GM12878 (cell line): ENCODE measurements around the gene IVD. TPM values are rescaled to one million over a fixed set of nuclear protein-coding genes. Genes with fewer than 3 reads are reported as not detected.

Experiments
- ATAC-seq: fragments of 200-7000 bp; cut with Tn5 transposase; 3 replicates; pipeline ENCODE4 v1.9.1; 2020; ENCODE audit warnings: mild to moderate bottlenecking, moderate library complexity
- BruUV-seq: library from RNA; stranded (reverse); fragments of 400-500 nt; replicated peaks from 2 replicates; lab custom pipeline; 2021; lab: Mats Ljungman, UMichigan
- CTCF ChIA-PET: fragments of 300-600 bp; sonication (Branson Sonifier 250); formaldehyde crosslinking; extraction: SDS; loops from one replicate; lab custom pipeline; 2021; ENCODE audit warnings: inconsistent platforms; lab: Yijun Ruan, JAX
- POLR2A ChIA-PET: fragments of 350-600 bp; formaldehyde crosslinking; extraction: SDS; loops from one replicate; lab custom pipeline; 2021; ENCODE audit warnings: inconsistent platforms; lab: Charles Lee
- RAD21 ChIA-PET: fragments of 300-600 bp; sonication (Branson Sonifier 250); formaldehyde crosslinking; loops from one replicate; lab custom pipeline; 2023; ENCODE audit warnings: antibody characterized with exemption; ENCODE audit not compliant: unreplicated experiment; lab: Charles Lee
- SMC1A ChIA-PET: fragments of 300-600 bp; sonication (Branson Sonifier 250); formaldehyde crosslinking; loops from one replicate; lab custom pipeline; 2023; ENCODE audit not compliant: unreplicated experiment, uncharacterized antibody; lab: Charles Lee
- DNase-seq: peaks from one replicate; pipeline ENCODE4 v3.0.0-alpha.2; 2011; ENCODE audit warnings: low read depth, low spot score
- FAIRE-seq: peaks from 3 replicates; lab custom pipeline; 2011; peaks lifted over from hg19 to GRCh38; lab: Jason Lieb, UNC
- H2AFZ ChIP-seq: 2 replicates; pipeline ENCODE4 v1.6.0; 2011; ENCODE audit warnings: low read depth, low read length, control low read depth; ENCODE audit not compliant: control insufficient read depth
- H3K27ac ChIP-seq: 2 replicates; pipeline ENCODE4 v1.5.1; 2011; ENCODE audit warnings: control low read depth; ENCODE audit not compliant: control insufficient read depth, insufficient read depth
- H3K27me3 ChIP-seq, 2 experiments: replicated peaks in 1 of 2; 2 replicates each; pipeline versions ENCODE4 v1.6.0 to v1.6.1; 2011; ENCODE audit warnings: low read length in 1 of 2; ENCODE audit not compliant: control insufficient read depth in 2 of 2, insufficient read depth in 2 of 2
- H3K36me3 ChIP-seq, 2 experiments: 2 replicates each; pipeline ENCODE4 v1.5.1; 2011; ENCODE audit warnings: low read length in 1 of 2; ENCODE audit not compliant: control insufficient read depth in 2 of 2, insufficient read depth in 2 of 2
- H3K4me1 ChIP-seq: 2 replicates; pipeline ENCODE4 v1.6.1; 2011; ENCODE audit warnings: mild to moderate bottlenecking, low read length, moderate library complexity, mixed read lengths; ENCODE audit not compliant: control insufficient read depth, insufficient read depth
- H3K4me2 ChIP-seq: 2 replicates; pipeline ENCODE4 v1.6.0; 2011; ENCODE audit warnings: control low read depth; ENCODE audit not compliant: control insufficient read depth, insufficient read depth
- H3K4me3 ChIP-seq: fragments of 200-600 bp; sonication (generic); 2 replicates; pipeline ENCODE4 v1.5.1; 2016
- H3K79me2 ChIP-seq: 2 replicates; pipeline ENCODE4 v1.6.0; 2011; ENCODE audit warnings: low read length; ENCODE audit not compliant: control insufficient read depth, insufficient read depth
- H3K9ac ChIP-seq: 2 replicates; pipeline ENCODE4 v1.8.0; 2011; ENCODE audit warnings: low read length, control low read depth, mixed read lengths; ENCODE audit not compliant: control insufficient read depth, insufficient read depth
- H3K9me3 ChIP-seq: replicated peaks from 3 replicates; pipeline ENCODE4 v1.5.1; 2011; ENCODE audit warnings: mild to moderate bottlenecking, low read length; ENCODE audit not compliant: control insufficient read depth, insufficient read depth
- H4K20me1 ChIP-seq: 2 replicates; pipeline ENCODE4 v1.6.0; 2011; ENCODE audit not compliant: control insufficient read depth, insufficient read depth
- GABPA ChIP-seq: IDR thresholded peaks from 2 replicates; pipeline ENCODE4 v1.6.1; 2014; ENCODE audit warnings: antibody characterized with exemption, low read depth, mild to moderate bottlenecking, inconsistent platforms
- NR2C2 ChIP-seq: IDR thresholded peaks from 2 replicates; pipeline ENCODE4 v1.6.1; 2011; ENCODE audit warnings: borderline replicate concordance, low read depth; ENCODE audit not compliant: control insufficient read depth, insufficient read length
- RBBP5 ChIP-seq: fragments of 200-600 bp; sonication (generic); conservative IDR thresholded peaks from 2 replicates; pipeline ENCODE4 v1.6.1; 2016
- ZSCAN29 ChIP-seq: fragments of 450-650 bp; IDR thresholded peaks from 2 replicates; pipeline ENCODE4 v1.6.1; 2017; ENCODE audit warnings: mild to moderate bottlenecking, moderate library complexity
- WGBS: methylation state at CpG from one replicate; pipeline ENCODE4 v1.1.6; 2016; ENCODE audit warnings: low lambda C conversion rate; ENCODE audit not compliant: insufficient replicate concordance, insufficient coverage; ENCODE audit errors: missing lambda C conversion rate; 5-methylcytosine and 5-hydroxymethylcytosine counted together
- in situ Hi-C: fragments of 300-500 bp; cut with MboI; formaldehyde crosslinking; loops from 9 replicates; pipeline ENCODE4 v1.14.3; 2018; ENCODE audit warnings: mixed read lengths
- intact Hi-C: fragments of 100-400 bp; cut with micrococcal nuclease; formaldehyde crosslinking; loops from one replicate; pipeline ENCODE4 v1.14.2; 2022; ENCODE audit not compliant: unreplicated experiment
- polyA plus RNA-seq, 11 experiments: library from polyadenylated mRNA; depleted of rRNA in 4 of 11; unstranded in 6 of 11; stranded (reverse) in 5 of 11; fragments of >200 nt; fragmentation: Nextera tagmentation in 4 of 11; fragmentation: Illumina TruSeq in 1 of 11; extraction: Ambion mirVana in 4 of 11; extraction: Trizol in 1 of 11; gene quantifications; 1 replicate in 1 of 11; 2 replicates in 10 of 11; pipeline versions ENCODE4 v1.2.1 to v1.2.3, GENCODE V29; 2011 to 2016; ENCODE audit warnings: inconsistent platforms in 2 of 11, missing spikeins in 2 of 11, low read depth in 1 of 11
- total RNA-seq, 4 experiments: library from RNA; depleted of rRNA in 3 of 4; stranded (reverse); fragments of >200 nt in 3 of 4; fragmentation: Illumina TruSeq in 1 of 4; extraction: Trizol in 1 of 4; gene quantifications; 2 replicates each; pipeline versions ENCODE4 v1.2.1 to v1.2.3, GENCODE V29; 2013 to 2021
- TF ChIP-seq, protein P1 (sequence below): fragments of 450-650 bp; IDR thresholded peaks from 2 replicates; pipeline ENCODE4 v1.6.1; 2017; ENCODE audit warnings: mild to moderate bottlenecking

IVD gene
- total and polyA plus RNA-seq, 10 of the 15 experiments (the other 5 are each of a cell fraction or from before 2014, with no cell fraction given), result 5.3 to 59.8 (median 45.7) TPM

DNA sequence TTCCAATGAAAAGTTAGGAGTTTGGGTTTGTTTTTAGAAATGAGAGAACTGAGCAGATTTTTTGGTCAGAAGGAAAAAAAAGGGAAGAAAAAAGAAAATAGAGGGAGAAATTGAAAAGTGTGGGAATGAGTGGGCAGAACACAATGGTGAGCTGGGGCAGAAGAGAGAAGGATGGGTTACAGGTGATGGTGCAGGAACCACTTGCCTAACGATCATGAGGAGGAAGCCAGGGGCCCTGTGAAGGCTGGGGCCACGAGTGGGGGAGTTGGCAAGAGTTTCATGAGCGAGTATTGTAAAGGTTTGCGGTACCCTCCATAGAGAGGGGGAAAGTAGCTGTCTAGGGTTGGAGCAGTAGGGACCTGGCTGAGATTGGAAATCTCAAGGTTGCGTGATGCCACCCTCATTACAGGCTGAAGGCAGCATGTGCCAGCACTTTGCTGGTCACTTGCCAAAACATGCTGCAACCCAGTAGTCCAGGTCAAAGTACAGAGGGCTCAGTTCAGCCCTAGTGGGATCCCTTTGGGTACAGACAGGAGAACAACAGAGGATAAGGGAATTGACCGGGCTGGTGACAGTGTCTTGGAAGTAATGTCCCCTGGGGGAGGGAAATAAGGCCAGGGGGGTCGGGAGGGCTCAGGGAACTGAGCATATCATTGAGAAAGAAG lies 6.6 kb downstream of the IVD start:
- TF ChIP-seq GABPA, result no peak
- no peak for TF ChIP-seq NR2C2
- no peak for TF ChIP-seq ZSCAN29
- TF ChIP-seq RBBP5, result no peak
- TF ChIP-seq, protein P1, sequence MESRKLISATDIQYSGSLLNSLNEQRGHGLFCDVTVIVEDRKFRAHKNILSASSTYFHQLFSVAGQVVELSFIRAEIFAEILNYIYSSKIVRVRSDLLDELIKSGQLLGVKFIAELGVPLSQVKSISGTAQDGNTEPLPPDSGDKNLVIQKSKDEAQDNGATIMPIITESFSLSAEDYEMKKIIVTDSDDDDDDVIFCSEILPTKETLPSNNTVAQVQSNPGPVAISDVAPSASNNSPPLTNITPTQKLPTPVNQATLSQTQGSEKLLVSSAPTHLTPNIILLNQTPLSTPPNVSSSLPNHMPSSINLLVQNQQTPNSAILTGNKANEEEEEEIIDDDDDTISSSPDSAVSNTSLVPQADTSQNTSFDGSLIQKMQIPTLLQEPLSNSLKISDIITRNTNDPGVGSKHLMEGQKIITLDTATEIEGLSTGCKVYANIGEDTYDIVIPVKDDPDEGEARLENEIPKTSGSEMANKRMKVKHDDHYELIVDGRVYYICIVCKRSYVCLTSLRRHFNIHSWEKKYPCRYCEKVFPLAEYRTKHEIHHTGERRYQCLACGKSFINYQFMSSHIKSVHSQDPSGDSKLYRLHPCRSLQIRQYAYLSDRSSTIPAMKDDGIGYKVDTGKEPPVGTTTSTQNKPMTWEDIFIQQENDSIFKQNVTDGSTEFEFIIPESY, result no peak
- TF ChIP-seq, all 136 proteins: peak for 0
- Histone ChIP-seq H3K4me1 (peaks cover 22% of the 10 kb centered on the region), H3K36me3 (peaks cover 28 to 30% of the 10 kb centered on the region in 2 experiments), H3K4me3 (no peak overlapping the region), H4K20me1 (no peaks in the 10 kb centered on the region), H3K27ac (no peak overlapping the region), H3K4me2 (no peak overlapping the region), H2AFZ (no peak overlapping the region), H3K27me3 (no peaks in the 10 kb centered on the region), H3K9me3 (no peaks in the 10 kb centered on the region), H3K79me2 (0 out of 2 replicates have a peak, but pooled peaks cover 3% of the 10 kb centered on the region), H3K9ac (no peak overlapping the region)
- WGBS, result 91% methylated on average over 7 of the region's 7 CpGs
- CTCF ChIA-PET, result interaction anchor here (0.6 to 1.6 kb wide), 3 partner anchors 70 to 75 kb away, joined by 3 to 5 read pairs (median 3); no protein-coding TSS in a partner anchor
- RAD21 ChIA-PET, result no interaction called here
- BruUV-seq, result no TSS peak
- DNase-seq (no peak), ATAC-seq (no peak), FAIRE-seq (no peak)
- POLR2A ChIA-PET, result no interaction called here
- intact Hi-C loops, result no loop called here
- SMC1A ChIA-PET, result no interaction called here
- in situ Hi-C loops, result no loop called here
